ELR (cell line): ENCODE results near the gene SLC5A5.
"Not testable (repeated sequence)": the region's sequence is repeated elsewhere in the genome, so short reads cannot be mapped to it uniquely, and the experiment has no call there.

Experiments used
- DNase-seq: peaks from one replicate; pipeline ENCODE4 v3.0.0-alpha.2; 2015; ENCODE audit warnings: low read depth

The SLC5A5 gene

DNA sequence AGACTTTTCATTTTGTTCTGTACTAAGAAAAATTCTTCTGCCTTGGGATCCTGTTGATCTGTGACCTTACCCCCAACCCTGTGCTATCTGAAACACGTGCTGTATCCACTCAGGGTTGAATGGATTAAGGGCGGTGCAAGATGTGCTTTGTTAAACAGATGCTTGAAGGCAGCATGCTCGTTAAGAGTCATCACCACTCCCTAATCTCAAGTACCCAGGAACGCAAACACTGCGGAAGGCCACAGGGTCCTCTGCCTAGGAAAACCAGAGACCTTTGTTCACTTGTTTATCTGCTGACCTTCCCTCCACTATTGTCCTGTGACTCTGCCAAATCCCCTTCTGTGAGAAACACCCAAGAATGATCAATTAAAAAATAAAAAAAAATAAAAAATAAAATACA lies 47.4 kb downstream of the SLC5A5 start:
- not testable (repeated sequence) for DNase-seq

DNA sequence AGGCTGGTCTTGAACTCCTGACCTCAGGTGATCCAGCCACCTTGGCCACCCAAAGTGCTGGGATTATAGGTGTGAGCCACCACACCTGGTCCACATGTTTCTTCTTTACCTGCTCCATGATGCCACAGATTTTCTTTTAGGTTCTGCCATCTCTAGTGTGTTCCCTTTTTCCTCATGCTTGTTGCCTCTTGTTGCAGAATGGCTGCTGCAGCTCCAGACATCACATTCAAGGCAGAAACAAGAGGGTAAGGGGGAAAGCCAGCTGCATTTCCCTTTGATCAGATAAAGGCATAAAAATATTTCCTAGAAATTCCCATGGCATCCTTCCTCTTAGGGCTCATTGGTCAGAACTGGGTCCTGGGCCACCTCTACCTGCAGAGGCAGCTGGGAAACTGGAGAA lies 48.8 kb downstream of the SLC5A5 start:
- DNase-seq, result no peak

DNA sequence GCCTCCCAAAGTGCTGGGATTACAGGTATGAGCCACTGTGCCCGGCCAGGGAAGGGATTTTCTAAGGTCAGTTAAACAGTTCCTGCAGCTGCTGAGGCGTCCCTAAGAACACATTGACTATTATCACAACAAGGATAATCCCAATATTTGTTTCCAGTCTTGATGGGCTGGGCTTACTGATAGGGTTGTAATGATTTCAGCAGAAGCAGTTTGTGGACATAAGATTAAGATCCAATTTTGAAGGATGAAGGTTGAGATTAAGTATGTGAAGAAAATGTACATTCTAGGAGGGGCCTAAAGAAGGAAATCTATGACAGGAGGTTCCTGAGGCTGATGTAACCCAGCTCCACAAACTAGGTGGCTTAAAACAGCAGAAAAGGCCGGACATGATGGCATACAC lies 50.4 kb downstream of the SLC5A5 start:
- no peak for DNase-seq

DNA sequence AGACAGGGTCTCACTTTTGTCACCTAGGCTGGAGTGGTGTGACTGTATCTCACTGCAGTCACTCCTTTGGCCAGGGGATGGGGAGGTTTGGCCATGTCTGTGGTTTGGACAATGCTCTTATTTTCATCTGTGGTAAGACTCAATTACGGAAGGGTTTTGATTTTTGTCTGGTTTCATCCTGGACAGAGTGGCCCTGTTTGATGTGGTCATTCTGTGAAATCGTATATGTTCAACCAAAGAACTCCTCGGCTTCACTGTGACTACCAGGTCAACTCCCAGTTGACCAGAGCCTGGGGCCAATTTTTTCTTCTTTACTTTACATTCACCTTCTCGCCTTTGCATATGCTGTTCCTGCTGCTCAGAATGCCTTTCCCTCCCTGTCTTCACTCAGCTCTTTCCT lies 54.3 kb downstream of the SLC5A5 start:
- no peak for DNase-seq

DNA sequence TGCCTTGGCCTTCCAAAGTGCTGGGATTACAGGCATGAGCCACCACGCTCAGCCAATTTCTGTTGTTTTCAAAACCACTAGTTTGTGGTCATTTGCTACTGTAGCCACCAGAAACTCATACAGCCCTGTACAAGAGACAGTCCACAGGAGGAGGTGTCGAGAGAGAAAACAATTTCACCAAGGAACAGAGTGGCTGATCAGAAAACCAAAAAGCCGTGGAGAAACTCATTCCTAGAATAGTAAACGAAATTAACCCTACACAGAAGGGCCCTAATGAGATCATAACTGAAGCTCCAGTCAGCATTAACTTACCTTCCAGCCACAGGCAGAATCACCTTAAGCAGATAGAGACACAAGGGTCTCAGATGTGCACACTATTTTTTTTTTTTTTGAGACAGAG lies 57.3 kb downstream of the SLC5A5 start:
- no peak for DNase-seq

DNA sequence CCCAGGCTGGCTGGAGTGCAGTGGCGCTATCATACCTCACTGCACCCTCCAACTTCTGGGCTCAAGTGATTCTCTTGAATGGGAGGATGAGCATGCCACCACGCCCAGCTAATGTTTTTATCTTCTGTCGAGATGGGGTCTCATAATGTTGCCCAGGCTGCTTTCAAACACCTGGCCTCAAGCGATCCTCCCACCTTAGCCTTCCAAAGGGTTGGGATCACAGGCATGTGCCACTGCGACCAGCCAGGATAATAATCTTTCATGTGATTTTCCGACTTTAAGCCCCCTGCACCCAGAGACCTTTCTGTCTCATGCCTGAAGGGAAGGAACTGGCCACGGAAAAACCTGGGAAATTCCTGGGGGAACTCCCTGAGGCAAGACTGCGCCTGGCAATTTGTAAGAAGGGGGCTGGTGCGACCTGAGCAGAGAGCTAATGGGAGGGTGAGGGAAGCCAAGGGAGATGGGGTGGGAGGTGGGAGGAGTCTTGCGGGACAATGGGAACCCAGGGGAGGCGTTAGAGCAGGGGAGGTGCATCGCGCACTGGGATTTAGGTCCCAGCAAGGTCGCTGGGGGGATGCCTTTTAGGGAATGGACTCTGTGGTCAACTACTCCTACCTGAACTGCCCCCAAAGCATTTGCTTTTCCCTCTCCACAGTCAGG lies 59.9 kb downstream of the SLC5A5 start:
- no peak for DNase-seq

DNA sequence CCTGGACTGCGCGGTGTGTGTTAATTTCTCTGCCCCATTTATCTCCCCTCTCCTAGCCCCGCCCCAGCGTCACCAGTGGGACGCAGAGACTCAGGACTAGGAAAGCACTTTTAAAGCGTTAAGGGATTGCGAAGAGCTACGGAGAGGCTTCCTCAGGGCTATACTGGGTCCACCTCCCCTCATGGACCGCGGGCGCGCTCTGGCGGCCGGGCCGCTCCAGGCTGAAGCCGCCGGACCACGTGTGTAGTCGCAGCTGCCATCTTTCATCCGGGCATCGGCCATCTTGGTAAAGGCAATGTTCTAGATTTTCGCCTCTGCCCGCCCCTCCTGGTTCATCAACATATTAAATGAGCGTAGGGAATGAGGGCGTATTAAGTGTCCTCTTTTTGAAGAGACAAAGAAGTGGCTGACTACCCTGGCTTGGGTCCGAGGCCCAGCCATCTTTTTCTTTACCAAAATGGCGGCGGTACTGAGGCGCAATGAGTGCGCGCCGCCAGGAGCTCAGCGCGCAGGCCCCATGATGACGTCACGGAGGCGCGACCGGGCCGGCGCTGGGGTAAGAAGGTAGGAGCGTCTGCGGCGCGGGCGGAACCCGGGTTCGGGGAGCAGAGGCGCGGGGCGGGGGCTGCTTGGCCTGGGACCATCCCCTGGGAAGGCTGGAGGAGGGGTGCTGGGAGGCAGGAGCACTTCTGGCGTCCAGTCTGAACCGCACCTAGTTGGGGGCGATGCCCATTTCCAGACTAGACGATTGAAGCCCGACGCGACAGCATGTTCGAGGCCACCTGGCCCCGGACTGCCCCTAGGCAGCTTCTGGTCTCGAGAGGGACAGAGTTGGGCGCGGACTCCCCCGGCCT lies 61.0 kb downstream of the SLC5A5 start, which contains the start of gene CCDC124:
TSS of gene CCDC124 (plus strand) at position 531 of the 854 bp plus-strand sequence. CDS start 3,406 bp downstream, outside the sequence.
- DNase-seq, result peak; percentile 92

DNA sequence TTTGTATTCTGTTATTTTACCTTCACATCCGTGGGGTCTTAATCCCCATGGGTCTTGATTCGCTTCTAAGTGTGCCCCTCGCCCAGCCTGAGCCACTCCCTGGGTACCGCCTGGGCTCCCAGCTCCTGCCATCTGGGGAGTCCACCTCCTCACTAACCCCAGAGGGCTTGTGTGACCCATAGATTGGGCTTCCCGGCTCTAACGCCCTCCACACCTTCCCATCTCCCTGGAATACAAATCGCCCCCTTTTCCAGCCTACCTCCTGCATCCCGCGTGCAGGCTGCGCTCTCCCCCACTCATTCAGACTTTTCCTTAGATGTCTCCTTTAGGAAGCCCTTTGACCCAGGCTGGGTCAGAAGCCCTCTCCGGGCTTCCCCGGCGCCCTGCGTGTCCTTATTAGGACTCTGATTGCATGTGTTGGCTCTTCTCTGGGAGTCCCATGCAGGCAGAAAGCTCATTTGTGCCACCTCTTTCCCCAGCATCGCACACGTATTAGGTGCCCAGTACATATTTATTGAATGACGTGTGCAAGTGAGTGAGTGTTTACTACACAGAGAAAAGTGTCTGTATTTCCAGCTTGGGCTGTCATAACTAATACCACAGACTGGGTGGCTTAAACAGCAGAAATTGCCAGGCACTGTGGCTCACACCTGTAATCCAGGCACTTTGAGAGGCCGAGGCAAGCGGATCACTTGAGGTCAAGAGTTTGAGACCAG lies 61.8 kb downstream of the SLC5A5 start:
- DNase-seq, result peak; percentile 72

DNA sequence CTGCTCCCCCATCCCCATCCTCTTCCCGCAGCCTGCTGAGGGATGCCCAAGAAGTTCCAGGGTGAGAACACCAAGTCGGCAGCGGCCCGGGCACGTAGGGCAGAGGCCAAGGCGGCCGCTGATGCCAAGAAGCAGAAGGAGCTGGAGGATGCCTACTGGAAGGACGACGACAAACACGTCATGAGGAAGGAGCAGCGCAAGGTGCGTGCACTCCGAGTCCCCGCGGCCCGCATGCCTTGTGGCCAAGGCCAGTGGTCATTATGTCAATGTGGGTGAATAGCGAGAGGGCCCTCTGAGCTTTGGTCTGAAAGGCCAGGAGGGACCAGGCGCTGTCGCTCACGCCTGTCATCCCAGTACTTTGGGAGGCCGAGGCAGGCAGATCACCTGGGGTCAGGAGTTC lies 64.6 kb downstream of the SLC5A5 start:
- no peak for DNase-seq

DNA sequence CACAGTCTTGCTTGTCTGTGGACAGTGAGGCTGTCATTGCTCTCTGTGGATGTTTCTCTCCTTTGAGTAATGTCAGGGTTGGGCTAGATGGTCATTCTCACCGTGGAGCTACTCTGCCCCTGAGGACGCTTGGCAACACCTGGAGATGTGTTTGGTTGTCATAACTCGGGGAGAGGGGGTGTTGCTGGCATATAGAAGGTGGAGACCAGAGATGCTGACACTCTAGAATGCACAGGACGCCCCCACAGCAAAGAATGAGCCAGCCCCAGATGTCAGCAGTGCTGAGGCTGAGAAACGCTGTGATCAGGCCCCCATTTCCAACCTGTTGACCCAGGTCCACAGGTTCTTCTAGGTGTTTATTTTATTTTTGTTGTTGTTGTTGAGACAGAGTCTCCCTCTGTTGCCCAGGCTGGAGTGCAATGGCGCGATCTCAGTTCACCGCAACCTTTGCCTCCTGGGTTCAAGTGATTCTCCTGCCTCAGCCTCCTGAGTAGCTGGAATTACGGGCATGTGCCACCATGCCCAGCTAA lies 65.7 kb downstream of the SLC5A5 start:
- DNase-seq, result no peak

DNA sequence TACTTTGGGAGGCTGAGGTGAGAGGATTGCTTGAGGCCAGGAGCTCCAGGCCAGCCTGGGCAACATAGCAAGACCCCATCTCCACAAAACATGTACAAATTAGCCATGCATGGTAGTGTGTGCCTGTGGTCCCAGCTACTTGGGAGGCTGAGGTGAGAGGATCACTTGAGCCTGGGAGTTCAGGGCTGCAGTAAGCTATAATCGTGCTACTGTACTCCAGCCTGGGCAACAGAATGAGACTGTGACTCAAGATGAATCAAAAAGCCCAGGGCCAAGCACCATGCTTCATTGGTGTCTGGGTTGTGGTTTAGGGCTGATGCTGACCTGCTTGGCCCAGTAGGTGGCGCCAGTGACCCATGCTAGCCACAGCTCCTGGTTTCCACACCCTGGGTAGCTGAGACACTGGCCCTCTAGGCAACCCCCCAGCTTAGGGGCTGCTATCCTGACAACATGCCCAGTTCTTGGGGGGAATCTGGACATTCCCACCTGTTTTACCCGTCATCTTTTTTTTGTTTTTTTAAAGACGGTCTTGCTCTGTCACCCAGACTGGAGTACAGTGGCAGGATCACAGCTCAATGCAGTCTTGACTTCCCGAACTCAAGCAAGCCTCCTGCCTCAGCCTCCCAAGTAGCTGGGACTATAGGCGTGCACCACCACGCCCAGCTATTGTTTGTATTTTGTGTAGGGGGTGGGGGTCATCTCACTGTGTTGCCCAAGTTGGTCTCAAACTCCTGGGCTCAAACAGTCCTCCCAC lies 66.5 kb downstream of the SLC5A5 start:
- peak; percentile 95 for DNase-seq

DNA sequence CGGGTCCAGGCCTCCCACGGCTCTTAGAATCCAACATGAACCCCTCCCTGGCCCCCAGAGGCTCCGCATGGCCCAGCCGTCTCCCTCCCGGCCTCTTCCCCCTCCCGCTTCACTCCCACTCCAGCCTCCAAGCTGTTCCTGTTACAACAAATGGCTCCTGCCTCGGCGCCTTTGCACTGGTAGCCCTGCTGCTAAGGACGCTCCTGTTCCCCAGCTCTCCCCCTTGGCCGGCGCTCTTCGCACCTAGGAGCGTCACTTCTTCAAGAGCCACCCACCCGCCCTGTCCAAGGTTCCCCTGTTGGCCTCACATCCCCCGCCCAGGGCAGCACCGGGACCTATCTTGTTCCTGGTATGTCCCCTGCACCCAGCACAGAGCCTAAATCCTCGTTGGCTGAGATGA lies 70.4 kb downstream of the SLC5A5 start:
- no peak for DNase-seq

DNA sequence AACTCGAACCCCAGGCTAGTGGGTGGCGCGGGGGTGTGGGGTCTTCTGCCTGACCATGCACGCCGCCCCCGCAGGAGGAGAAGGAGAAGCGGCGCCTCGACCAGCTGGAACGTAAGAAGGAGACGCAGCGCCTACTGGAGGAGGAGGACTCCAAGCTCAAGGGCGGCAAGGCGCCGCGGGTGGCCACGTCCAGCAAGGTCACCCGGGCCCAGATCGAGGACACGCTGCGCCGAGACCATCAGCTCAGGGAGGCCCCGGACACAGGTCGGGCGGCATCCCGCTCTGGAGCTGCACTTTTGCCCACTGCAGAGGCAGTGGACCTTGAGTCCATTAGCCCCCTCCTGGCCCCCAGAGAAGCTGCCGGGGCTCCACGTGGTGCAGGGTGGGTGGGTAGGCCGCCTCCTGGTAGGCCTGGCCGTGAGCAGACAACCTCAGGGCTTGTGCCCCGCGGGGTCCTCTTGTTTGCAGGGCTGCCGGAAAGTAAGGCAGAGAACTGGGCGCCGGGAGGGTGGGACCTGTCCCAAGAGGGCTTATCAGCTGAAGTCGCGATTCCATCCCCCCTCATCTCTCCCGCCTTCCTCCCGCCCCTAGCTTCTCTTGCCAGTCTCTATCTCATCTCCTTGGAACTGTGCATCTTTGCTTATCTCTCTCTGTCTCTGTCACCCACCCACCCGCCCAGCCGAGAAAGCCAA lies 71.0 kb downstream of the SLC5A5 start:
- DNase-seq, result no peak

DNA sequence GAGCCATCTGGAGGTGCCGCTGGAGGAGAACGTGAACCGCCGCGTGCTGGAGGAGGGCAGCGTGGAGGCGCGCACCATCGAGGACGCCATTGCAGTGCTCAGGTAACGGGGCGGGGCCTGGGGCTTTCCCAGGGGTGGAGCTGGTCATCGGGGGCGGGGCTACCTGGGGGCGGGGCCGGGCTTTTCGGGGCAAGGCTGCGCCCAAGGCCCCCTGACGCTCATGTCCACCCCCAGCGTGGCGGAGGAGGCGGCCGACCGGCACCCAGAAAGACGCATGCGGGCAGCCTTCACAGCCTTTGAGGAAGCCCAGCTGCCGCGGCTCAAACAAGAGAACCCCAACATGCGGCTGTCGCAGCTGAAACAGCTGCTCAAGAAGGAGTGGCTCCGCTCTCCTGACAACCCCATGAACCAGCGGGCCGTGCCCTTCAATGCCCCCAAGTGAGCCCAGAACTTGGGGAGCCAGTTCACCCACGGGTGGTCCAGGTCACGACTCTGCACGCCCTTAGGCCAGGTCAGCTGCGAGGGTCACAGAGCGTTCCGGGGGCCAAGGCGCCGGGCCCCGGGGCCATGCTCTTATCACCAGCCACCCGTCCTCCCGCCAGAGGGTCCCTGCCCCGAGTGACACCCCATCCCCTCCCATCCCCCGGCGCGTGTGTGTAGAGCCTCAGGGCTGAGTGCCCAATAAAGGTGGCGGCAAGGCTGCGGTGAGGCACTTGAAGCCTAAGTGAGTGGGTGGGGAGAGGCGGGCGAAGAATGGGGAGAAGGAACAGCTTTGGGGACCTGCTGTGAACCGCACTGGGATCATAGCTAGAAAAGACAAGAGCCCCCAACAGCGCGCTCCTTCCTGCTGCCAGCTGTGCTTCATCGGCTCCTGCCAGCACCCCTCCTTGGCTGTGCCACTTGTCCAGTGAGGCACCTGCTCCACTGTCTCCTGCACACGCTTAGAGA lies 71.8 kb downstream of the SLC5A5 start:
- DNase-seq, result no peak

DNA sequence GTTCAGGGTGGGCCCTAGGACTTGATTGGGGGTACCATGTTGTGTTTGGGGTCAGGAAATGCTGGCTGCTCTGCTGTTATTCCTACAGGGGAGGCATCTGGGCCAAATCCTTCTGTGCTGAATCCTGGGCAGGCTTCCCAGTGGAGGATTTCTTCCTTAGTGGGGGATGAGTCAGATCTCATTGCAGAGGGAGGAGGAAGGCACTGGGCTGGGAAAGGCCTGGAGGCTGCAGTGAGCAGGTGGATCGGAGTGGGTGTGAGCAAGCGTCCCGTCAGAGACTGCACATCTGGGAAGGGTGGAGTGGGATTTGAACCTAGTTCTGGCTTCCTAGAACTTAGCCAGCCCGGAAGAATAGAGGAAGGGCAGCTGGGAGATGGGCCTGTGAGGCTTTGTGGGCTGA lies 72.6 kb downstream of the SLC5A5 start:
- peak; percentile 91 for DNase-seq
